Adrenal gland (tissue), 12 donors: ENCODE measurements around the gene ANKS1B. TPM values are rescaled to one million over a fixed set of nuclear protein-coding genes. Genes with fewer than 3 reads are reported as not detected.

Source experiments
- DNase-seq, 7 donors: peaks; one replicate each; pipeline ENCODE4 v3.0.0-alpha.2; 2019 to 2020
- H3K27ac ChIP-seq, 5 donors: fragments of 200-600 bp; sonication (generic) in 4 of 5; 1 replicate in 3 of 5; 2 replicates in 2 of 5; pipeline versions ENCODE4 v1.5.1 to v1.8.0; 2016 to 2020; ENCODE audit warnings: mild to moderate bottlenecking in 1 of 5
- H3K27me3 ChIP-seq: fragments of 200-600 bp; 2 replicates; pipeline ENCODE4 v1.8.0; 2021
- H3K36me3 ChIP-seq, 2 donors: fragments of 200-600 bp; replicated peaks in 1 of 2; 1 replicate in 1 of 2; 2 replicates in 1 of 2; pipeline versions ENCODE4 v1.5.1 to v1.8.0; 2018 to 2022
- H3K4me1 ChIP-seq, 2 donors: fragments of 200-600 bp; replicated peaks in 1 of 2; 1 replicate in 1 of 2; 2 replicates in 1 of 2; pipeline versions ENCODE4 v1.5.1 to v1.8.0; 2018 to 2021
- H3K4me3 ChIP-seq, 4 donors: fragments of 200-600 bp; sonication (generic) in 3 of 4; one replicate each; pipeline ENCODE4 v1.5.1; 2016 to 2018
- H3K9me3 ChIP-seq, 3 donors: fragments of 200-600 bp; sonication (generic) in 1 of 3; replicated peaks in 1 of 3; 1 replicate in 2 of 3; 2 replicates in 1 of 3; pipeline versions ENCODE4 v1.5.1 to v1.8.0; 2016 to 2021
- POLR2A ChIP-seq, 2 donors: fragments of 450-650 bp; IDR thresholded peaks; one replicate each; pipeline ENCODE4 v1.6.1; 2017; ENCODE audit warnings: antibody characterized with exemption in 2 of 2, mild to moderate bottlenecking in 2 of 2, moderate library complexity in 1 of 2
- WGBS, 4 donors: extraction: QIAGEN DNeasy Blood & Tissue Kit in 2 of 4; methylation state at CpG; one replicate each; pipeline versions ENCODE4 v1.1.5 to v1.1.7; 2013 to 2017; 5-methylcytosine and 5-hydroxymethylcytosine counted together
- intact Hi-C, 2 donors: fragments of 100-400 bp; cut with DNase I; formaldehyde crosslinking; loops; one replicate each; pipeline versions ENCODE4 v1.14.1 to v1.15.0; 2022 to 2023
- polyA plus RNA-seq, 3 donors: library from polyadenylated mRNA; stranded (reverse); fragments of 200-250 nt in 2 of 3; fragments of 350-450 nt in 1 of 3; fragmentation: Illumina TruSeq in 1 of 3; extraction: RNeasy Lipid Tissue Mini Kit (QIAGEN cat#74804) in 1 of 3; gene quantifications; one replicate each; pipeline ENCODE4 v1.2.3, GENCODE V29; 2013 to 2014
- total RNA-seq, 9 donors: library from RNA; depleted of rRNA in 4 of 9; stranded (reverse); fragments of >200 nt in 4 of 9; fragments of 120-200 nt in 1 of 9; fragmentation: NEBNext Ultra II Directional in 1 of 9; extraction: Animal tissue kit (Norgen Biotek cat#: 25700) in 1 of 9; gene quantifications; one replicate each; pipeline versions ENCODE4 v1.1.0 to v1.2.4, GENCODE V29; 2013 to 2023
- TF ChIP-seq, protein P1 (sequence below), 6 experiments: fragments of 450-650 bp in 4 of 6; fragments of 200-600 bp in 2 of 6; sonication (generic) in 1 of 6; IDR thresholded peaks; 1 replicate in 5 of 6; 2 replicates in 1 of 6; pipeline versions ENCODE4 v1.5.1 to v1.8.0; 2016 to 2021; ENCODE audit warnings: antibody characterized with exemption in 6 of 6, mild to moderate bottlenecking in 2 of 6, moderate library complexity in 1 of 6
- donor health status: healthy with polysubstance abuse.
- donor health status: Bipolar disorder and iron deficiency.
- donor health status: DM: yes; HTN: yes; CAD: no.
- donor health status: DM: no; HTN: no; CAD: no.
- donor health status: DM: no; HTN: no; CAD: no.
- donor health status: DM: yes; HTN: yes; CAD: no.

The ANKS1B gene
- total and polyA plus RNA-seq, 12 donors = 1.3 to 28.1 (median 8.0) TPM

DNA sequence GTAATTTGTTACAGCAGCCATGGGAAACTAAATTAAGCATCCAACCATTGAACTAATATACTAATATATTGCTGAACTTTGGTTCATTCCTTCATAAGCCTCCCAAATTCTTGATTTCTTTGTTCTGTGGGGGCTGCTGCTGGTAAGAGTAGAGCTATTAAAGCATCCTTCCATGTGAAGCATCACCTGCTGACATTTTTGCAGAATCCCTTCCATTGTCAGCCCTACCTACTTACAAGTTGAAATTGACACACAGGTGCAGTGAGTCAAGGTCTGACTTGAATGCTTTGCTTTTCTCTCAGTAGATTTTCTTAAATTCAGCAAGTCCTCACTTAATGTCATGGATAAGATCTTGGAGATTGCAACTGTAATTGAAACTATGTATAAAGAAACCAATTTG lies 865.3 kb downstream of the ANKS1B start:
- Histone ChIP-seq H3K27ac (no peak overlapping the region), H3K9me3 (no peaks in the 10 kb centered on the region), H3K4me1 (no peaks in the 10 kb centered on the region), H3K36me3 (no peaks in the 10 kb centered on the region), H3K4me3 (no peak overlapping the region), H3K27me3 (no peaks in the 10 kb centered on the region)
- intact Hi-C loops = no loop called here
- no peak for DNase-seq
- no peak for TF ChIP-seq POLR2A (IDR thresholded peaks at IDR 0.05)
- TF ChIP-seq, protein P1, sequence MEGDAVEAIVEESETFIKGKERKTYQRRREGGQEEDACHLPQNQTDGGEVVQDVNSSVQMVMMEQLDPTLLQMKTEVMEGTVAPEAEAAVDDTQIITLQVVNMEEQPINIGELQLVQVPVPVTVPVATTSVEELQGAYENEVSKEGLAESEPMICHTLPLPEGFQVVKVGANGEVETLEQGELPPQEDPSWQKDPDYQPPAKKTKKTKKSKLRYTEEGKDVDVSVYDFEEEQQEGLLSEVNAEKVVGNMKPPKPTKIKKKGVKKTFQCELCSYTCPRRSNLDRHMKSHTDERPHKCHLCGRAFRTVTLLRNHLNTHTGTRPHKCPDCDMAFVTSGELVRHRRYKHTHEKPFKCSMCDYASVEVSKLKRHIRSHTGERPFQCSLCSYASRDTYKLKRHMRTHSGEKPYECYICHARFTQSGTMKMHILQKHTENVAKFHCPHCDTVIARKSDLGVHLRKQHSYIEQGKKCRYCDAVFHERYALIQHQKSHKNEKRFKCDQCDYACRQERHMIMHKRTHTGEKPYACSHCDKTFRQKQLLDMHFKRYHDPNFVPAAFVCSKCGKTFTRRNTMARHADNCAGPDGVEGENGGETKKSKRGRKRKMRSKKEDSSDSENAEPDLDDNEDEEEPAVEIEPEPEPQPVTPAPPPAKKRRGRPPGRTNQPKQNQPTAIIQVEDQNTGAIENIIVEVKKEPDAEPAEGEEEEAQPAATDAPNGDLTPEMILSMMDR (IDR thresholded peaks at IDR 0.05) = no peak

DNA sequence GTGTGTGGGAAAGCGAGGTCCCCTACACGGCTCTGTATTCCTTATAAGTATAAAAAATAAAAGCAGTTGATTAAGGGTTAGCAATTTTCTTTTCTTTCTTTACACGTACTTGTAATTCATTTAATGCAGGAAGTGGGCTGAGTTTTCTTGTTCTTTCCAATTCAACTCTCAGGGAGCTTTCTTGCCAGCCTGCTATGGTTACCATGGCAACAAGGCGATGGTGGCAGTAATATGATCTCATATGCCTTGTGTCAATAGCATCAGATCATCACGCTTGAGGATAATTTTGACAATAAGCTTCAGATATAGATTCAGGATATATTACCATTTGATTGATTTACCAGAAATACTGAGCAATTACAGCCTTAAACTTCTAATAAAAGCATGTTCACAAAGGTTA lies 873.1 kb downstream of the ANKS1B start:
- no peaks in the 10 kb centered on the region for H3K27me3 ChIP-seq
- peak in 1 of 7 donors; percentile 54 for DNase-seq
- no peak for TF ChIP-seq POLR2A (IDR thresholded peaks at IDR 0.05)
- TF ChIP-seq, protein P1 (IDR thresholded peaks at IDR 0.05) = no peak
- H3K4me3 ChIP-seq = no peak overlapping the region
- H3K27ac ChIP-seq = no peak overlapping the region
- 61 to 68% (median 66%) methylated on average over 5 of the region's 5 CpGs for WGBS, 4 donors
- no peaks in the 10 kb centered on the region for H3K4me1 ChIP-seq
- no peaks in the 10 kb centered on the region for H3K9me3 ChIP-seq
- intact Hi-C loops = no loop called here
- H3K36me3 ChIP-seq = no peaks in the 10 kb centered on the region

DNA sequence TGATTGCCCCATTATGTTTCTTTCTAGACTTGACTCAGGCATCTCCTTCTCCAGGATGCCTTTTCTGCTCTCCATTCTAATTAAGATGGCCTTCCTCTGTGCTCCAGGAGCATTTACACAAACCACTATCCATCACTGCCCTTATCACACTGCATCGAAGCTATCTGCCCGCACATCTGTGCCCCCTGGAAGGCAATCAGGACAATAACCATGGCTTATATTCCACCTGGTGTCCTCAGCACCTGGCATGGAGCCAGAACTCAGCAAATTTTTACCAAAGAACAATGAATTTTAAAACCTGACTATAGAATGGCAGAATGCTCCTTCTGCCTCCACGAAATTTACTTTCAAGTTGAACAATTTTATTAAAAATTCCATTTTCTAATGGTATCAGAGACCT lies 873.9 kb downstream of the ANKS1B start:
- TF ChIP-seq POLR2A (IDR thresholded peaks at IDR 0.05) = no peak
- TF ChIP-seq, protein P1 (IDR thresholded peaks at IDR 0.05) = no peak
- 46 to 62% (median 49%) methylated on average over 3 of the region's 3 CpGs for WGBS, 4 donors
- intact Hi-C loops = no loop called here
- H3K27me3 ChIP-seq = no peaks in the 10 kb centered on the region
- H3K4me1 ChIP-seq = no peaks in the 10 kb centered on the region
- no peaks in the 10 kb centered on the region for H3K9me3 ChIP-seq
- DNase-seq = no peak
- no peak overlapping the region for H3K27ac ChIP-seq
- H3K36me3 ChIP-seq = no peaks in the 10 kb centered on the region
- H3K4me3 ChIP-seq = no peak overlapping the region

DNA sequence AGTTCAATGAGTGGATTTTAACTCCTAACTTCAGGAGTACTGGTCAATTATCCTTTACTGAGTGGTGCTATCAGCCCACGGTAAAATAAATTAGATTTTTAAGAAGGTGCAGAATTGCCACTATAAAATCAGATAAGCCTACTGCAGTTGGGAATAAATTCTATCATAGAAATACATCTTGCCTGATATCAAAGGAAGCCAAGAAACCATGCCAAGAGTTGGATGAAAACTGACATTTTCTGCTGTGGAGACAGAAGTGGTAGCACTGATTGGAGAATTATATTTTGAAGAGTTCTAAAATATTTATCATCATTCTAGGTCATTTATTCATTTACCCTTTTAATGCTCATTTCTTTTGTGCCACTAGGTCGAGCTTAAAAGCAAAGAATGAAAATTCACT lies 874.5 kb downstream of the ANKS1B start:
- H3K36me3 ChIP-seq = no peaks in the 10 kb centered on the region
- H3K4me1 ChIP-seq = no peaks in the 10 kb centered on the region
- TF ChIP-seq POLR2A (IDR thresholded peaks at IDR 0.05) = no peak
- TF ChIP-seq, protein P1 (IDR thresholded peaks at IDR 0.05) = no peak
- DNase-seq = no peak
- intact Hi-C loops = no loop called here
- H3K27me3 ChIP-seq = no peaks in the 10 kb centered on the region
- H3K9me3 ChIP-seq = no peaks in the 10 kb centered on the region
- WGBS, 4 donors = 63 to 81% (median 72%) methylated on average over 2 of the region's 2 CpGs
- no peak overlapping the region for H3K4me3 ChIP-seq
- H3K27ac ChIP-seq = no peak overlapping the region
